H1 (cell line): ENCODE measurements around the gene C2CD2L.

Source experiments
- GABPA ChIP-seq: IDR thresholded peaks from 2 replicates; pipeline ENCODE4 v1.6.1; 2011; ENCODE audit warnings: mild to moderate bottlenecking, low read length, moderate library complexity, borderline replicate concordance; ENCODE audit not compliant: insufficient read depth
- HDAC6 ChIP-seq: IDR thresholded peaks from one replicate; pipeline ENCODE4 v1.7.1; 2012; ENCODE audit warnings: low read depth, mild to moderate bottlenecking, inconsistent platforms, low read length, moderate library complexity
- RAD21 ChIP-seq, 2 experiments: IDR thresholded peaks in 1 of 2; conservative IDR thresholded peaks in 1 of 2; 2 replicates each; pipeline ENCODE4 v1.6.1; 2011; ENCODE audit warnings: low read depth in 2 of 2, low read length in 2 of 2, improper control_type of control experiment in 1 of 2, inconsistent platforms in 1 of 2, mild to moderate bottlenecking in 1 of 2, moderate library complexity in 1 of 2
- SIX5 ChIP-seq: IDR thresholded peaks from 2 replicates; pipeline ENCODE4 v1.6.1; 2011; ENCODE audit warnings: mild to moderate bottlenecking, low read depth, low read length
- TF ChIP-seq, protein P1 (sequence below), 3 experiments: IDR thresholded peaks; 1 replicate in 2 of 3; 2 replicates in 1 of 3; pipeline versions ENCODE4 v1.5.1 to v1.6.1; 2011; ENCODE audit warnings: low read length in 3 of 3, mild to moderate bottlenecking in 3 of 3, inconsistent platforms in 2 of 3, low read depth in 1 of 3, moderate library complexity in 1 of 3; ENCODE audit not compliant: insufficient read depth in 1 of 3; ENCODE audit errors: control extremely low read depth in 1 of 3

DNA sequence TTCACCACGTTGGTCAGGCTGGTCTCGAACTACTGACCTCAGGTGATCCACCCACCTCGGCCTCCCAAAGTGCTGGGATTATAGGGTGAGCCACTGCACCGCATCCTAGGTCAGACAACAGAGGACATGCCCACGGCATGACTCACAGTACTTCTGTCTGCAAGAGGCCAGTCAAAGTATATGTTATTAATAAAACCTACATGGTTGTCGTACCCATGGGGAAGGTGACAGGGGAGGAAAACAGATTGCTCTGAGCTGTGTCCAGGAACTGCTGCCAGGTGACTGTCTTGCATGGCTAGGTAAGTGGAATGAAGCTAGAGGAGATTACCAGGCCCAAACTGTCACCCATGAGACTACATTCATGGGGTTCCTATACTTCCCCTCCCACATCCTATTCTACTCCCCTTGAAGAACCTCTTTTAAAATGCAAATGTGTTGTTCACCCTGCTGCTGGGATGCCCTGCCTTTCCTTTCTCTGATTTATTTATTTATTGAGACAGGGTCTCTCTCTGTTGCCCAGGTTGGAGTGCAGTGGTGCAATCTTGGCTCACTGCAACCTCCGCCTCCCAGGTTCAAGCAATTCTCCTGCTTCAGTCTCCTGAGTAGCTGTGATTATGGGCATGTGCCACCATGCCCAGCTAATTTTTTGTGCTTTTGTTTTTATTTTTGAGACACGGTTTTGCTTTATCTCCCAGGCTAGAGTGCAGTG is 59.4 kb downstream of the C2CD2L start:
- TF ChIP-seq, protein P1, sequence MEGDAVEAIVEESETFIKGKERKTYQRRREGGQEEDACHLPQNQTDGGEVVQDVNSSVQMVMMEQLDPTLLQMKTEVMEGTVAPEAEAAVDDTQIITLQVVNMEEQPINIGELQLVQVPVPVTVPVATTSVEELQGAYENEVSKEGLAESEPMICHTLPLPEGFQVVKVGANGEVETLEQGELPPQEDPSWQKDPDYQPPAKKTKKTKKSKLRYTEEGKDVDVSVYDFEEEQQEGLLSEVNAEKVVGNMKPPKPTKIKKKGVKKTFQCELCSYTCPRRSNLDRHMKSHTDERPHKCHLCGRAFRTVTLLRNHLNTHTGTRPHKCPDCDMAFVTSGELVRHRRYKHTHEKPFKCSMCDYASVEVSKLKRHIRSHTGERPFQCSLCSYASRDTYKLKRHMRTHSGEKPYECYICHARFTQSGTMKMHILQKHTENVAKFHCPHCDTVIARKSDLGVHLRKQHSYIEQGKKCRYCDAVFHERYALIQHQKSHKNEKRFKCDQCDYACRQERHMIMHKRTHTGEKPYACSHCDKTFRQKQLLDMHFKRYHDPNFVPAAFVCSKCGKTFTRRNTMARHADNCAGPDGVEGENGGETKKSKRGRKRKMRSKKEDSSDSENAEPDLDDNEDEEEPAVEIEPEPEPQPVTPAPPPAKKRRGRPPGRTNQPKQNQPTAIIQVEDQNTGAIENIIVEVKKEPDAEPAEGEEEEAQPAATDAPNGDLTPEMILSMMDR (IDR thresholded peaks at IDR 0.05; ENCODE audit: control extremely low read depth in 1 of 3, insufficient read depth in 1 of 3, low read depth in 1 of 3, low read length in 3 of 3) = no peak
- TF ChIP-seq SIX5 = no peak
- TF ChIP-seq HDAC6 = no peak
- no peak for TF ChIP-seq RAD21 (IDR thresholded peaks at IDR 0.05 in 1 of 2, conservative IDR thresholded peaks at IDR 0.05 in 1 of 2; ENCODE audit: low read depth in 2 of 2, low read length in 2 of 2)
- no peak for TF ChIP-seq GABPA
